ENCODE results near the gene SLC35E3. TPM values are rescaled to one million over a fixed set of nuclear protein-coding genes. Genes with fewer than 3 reads are reported as not detected.

Gene SLC35E3
- total and polyA plus RNA-seq, 2 of the 13 experiments (the other 11 are each of a cell fraction or from before 2014, with no cell fraction given): 13.0 to 22.1 TPM

- TF ChIP-seq ZNF614 (CRISPR knock-in tag; IDR thresholded peaks at IDR 0.05; ENCODE audit: borderline replicate concordance): no peak; the same call in 1 of the 2 replicates
- TF ChIP-seq ZHX1 (CRISPR knock-in tag; IDR thresholded peaks at IDR 0.05; ENCODE audit: low read depth): no peak
- TF ChIP-seq ZNF773 (CRISPR knock-in tag; IDR thresholded peaks at IDR 0.05; ENCODE audit: borderline replicate concordance): no peak
- TF ChIP-seq ZBTB1 (CRISPR knock-in tag; IDR thresholded peaks at IDR 0.05; ENCODE audit: borderline replicate concordance): no peak
- peak; percentile 98 for TF ChIP-seq SIX1 (CRISPR knock-in tag; IDR thresholded peaks at IDR 0.05; ENCODE audit: borderline replicate concordance)
- TF ChIP-seq RXRB (CRISPR knock-in tag; IDR thresholded peaks at IDR 0.05; ENCODE audit: borderline replicate concordance): peak; percentile 70; the same call in 1 of the 2 replicates
- TF ChIP-seq, protein P1, sequence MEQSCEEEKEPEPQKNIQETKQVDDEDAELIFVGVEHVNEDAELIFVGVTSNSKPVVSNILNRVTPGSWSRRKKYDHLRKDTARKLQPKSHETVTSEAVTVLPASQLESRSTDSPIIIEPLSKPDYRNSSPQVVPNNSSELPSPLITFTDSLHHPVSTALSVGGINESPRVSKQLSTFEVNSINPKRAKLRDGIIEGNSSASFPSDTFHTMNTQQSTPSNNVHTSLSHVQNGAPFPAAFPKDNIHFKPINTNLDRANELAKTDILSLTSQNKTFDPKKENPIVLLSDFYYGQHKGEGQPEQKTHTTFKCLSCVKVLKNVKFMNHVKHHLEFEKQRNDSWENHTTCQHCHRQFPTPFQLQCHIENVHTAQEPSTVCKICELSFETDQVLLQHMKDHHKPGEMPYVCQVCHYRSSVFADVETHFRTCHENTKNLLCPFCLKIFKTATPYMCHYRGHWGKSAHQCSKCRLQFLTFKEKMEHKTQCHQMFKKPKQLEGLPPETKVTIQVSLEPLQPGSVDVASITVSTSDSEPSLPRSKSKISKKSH (CRISPR knock-in tag; IDR thresholded peaks at IDR 0.05; ENCODE audit: borderline replicate concordance): no peak
- TF ChIP-seq SALL1 (CRISPR knock-in tag; IDR thresholded peaks at IDR 0.05): no peak; the same call in 1 of the 2 replicates
- no peak; the same call in 1 of the 2 replicates for TF ChIP-seq ZNF33B (CRISPR knock-in tag; IDR thresholded peaks at IDR 0.05)
- TF ChIP-seq KLF11 (CRISPR knock-in tag; IDR thresholded peaks at IDR 0.05): no peak
- no peak for TF ChIP-seq GMEB2 (CRISPR knock-in tag; IDR thresholded peaks at IDR 0.05; ENCODE audit: low read depth)
- TF ChIP-seq CBX1 (IDR thresholded peaks at IDR 0.05; ENCODE audit: low read depth): no peak
- TF ChIP-seq ZNF276 (CRISPR knock-in tag; IDR thresholded peaks at IDR 0.05; ENCODE audit: low read depth): no peak
- TF ChIP-seq, protein P2, sequence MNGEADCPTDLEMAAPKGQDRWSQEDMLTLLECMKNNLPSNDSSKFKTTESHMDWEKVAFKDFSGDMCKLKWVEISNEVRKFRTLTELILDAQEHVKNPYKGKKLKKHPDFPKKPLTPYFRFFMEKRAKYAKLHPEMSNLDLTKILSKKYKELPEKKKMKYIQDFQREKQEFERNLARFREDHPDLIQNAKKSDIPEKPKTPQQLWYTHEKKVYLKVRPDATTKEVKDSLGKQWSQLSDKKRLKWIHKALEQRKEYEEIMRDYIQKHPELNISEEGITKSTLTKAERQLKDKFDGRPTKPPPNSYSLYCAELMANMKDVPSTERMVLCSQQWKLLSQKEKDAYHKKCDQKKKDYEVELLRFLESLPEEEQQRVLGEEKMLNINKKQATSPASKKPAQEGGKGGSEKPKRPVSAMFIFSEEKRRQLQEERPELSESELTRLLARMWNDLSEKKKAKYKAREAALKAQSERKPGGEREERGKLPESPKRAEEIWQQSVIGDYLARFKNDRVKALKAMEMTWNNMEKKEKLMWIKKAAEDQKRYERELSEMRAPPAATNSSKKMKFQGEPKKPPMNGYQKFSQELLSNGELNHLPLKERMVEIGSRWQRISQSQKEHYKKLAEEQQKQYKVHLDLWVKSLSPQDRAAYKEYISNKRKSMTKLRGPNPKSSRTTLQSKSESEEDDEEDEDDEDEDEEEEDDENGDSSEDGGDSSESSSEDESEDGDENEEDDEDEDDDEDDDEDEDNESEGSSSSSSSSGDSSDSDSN (CRISPR knock-in tag; IDR thresholded peaks at IDR 0.05): no peak
- no peak for TF ChIP-seq ZNF567 (CRISPR knock-in tag; IDR thresholded peaks at IDR 0.05; ENCODE audit: borderline replicate concordance)
- TF ChIP-seq ZBTB37 (CRISPR knock-in tag; IDR thresholded peaks at IDR 0.05): no peak
- no peak for TF ChIP-seq ZNF230 (CRISPR knock-in tag; IDR thresholded peaks at IDR 0.05)
Measured at GRCh38 chr12:68789144-68789878, 43.3 kb downstream of the SLC35E3 start (continued).

Measured in HepG2 (cell line).